DOHH2 (cell line): Measurements from ENCODE around the gene MUC20.

Experiments used
- H3F3A ChIP-seq: fragments of 200-600 bp; sonication (generic), shearing (Covaris generic); 2 replicates; pipeline ENCODE4 v1.6.0; 2016; ENCODE audit warnings: antibody characterized with exemption, mild to moderate bottlenecking; ENCODE audit not compliant: control insufficient read depth, insufficient read depth
- H3K27ac ChIP-seq: fragments of 200-600 bp; sonication (generic); 2 replicates; pipeline ENCODE4 v1.5.1; 2014; ENCODE audit warnings: low read depth, mild to moderate bottlenecking, low read length, moderate library complexity
- H3K27me3 ChIP-seq: fragments of 200-600 bp; sonication (generic); 2 replicates; pipeline ENCODE4 v1.6.1; 2014; ENCODE audit warnings: mild to moderate bottlenecking, low read length, mixed read lengths; ENCODE audit not compliant: control insufficient read depth
- H3K36me3 ChIP-seq: fragments of 200-600 bp; sonication (generic); 2 replicates; pipeline ENCODE4 v1.6.1; 2014; ENCODE audit warnings: mild to moderate bottlenecking, low read length, moderate library complexity, mixed read lengths; ENCODE audit not compliant: control insufficient read depth
- H3K4me1 ChIP-seq: fragments of 200-600 bp; sonication (generic); 2 replicates; pipeline ENCODE4 v1.6.1; 2014; ENCODE audit warnings: mild to moderate bottlenecking, low read length, mixed read lengths; ENCODE audit not compliant: control insufficient read depth
- H3K4me2 ChIP-seq: fragments of 200-600 bp; sonication (generic); 2 replicates; pipeline ENCODE4 v1.6.0; 2014; ENCODE audit warnings: mild to moderate bottlenecking, low read length, moderate library complexity
- H3K4me3 ChIP-seq: fragments of 200-600 bp; sonication (generic); 2 replicates; pipeline ENCODE4 v1.5.1; 2014; ENCODE audit warnings: mild to moderate bottlenecking, low read length, mixed read lengths
- H3K79me2 ChIP-seq: fragments of 200-600 bp; sonication (generic); 2 replicates; pipeline ENCODE4 v1.6.1; 2014; ENCODE audit warnings: mild to moderate bottlenecking, low read length, mixed read lengths; ENCODE audit not compliant: control insufficient read depth
- H3K9me2 ChIP-seq: fragments of 200-600 bp; sonication (generic); replicated peaks from 2 replicates; pipeline ENCODE4 v1.6.1; 2014; ENCODE audit warnings: mild to moderate bottlenecking, low read length, mixed read lengths; ENCODE audit not compliant: control insufficient read depth
- H3K9me3 ChIP-seq: fragments of 200-600 bp; sonication (generic); 2 replicates; pipeline ENCODE4 v1.6.1; 2014; ENCODE audit warnings: antibody characterized with exemption, low read length, mixed read lengths; ENCODE audit not compliant: control insufficient read depth, insufficient read depth
- H4K20me1 ChIP-seq: fragments of 200-600 bp; sonication (generic); 2 replicates; pipeline ENCODE4 v1.6.0; 2014; ENCODE audit warnings: low read depth, mild to moderate bottlenecking, antibody characterized with exemption, low read length, moderate library complexity; ENCODE audit not compliant: control insufficient read depth, insufficient read depth
- EZH2phosphoT487 ChIP-seq: fragments of 200-600 bp; sonication (generic); IDR thresholded peaks from 2 replicates; pipeline ENCODE4 v1.6.1; 2017; ENCODE audit warnings: borderline replicate concordance, mild to moderate bottlenecking, antibody characterized with exemption, low read length, moderate library complexity, mixed read lengths
- TF ChIP-seq, protein P1 (sequence below): fragments of 200-600 bp; sonication (generic); IDR thresholded peaks from one replicate; pipeline ENCODE4 v1.5.1; 2014; ENCODE audit warnings: antibody characterized with exemption, mild to moderate bottlenecking, low read depth, low read length; ENCODE audit not compliant: poor library complexity, severe bottlenecking

Gene MUC20

DNA sequence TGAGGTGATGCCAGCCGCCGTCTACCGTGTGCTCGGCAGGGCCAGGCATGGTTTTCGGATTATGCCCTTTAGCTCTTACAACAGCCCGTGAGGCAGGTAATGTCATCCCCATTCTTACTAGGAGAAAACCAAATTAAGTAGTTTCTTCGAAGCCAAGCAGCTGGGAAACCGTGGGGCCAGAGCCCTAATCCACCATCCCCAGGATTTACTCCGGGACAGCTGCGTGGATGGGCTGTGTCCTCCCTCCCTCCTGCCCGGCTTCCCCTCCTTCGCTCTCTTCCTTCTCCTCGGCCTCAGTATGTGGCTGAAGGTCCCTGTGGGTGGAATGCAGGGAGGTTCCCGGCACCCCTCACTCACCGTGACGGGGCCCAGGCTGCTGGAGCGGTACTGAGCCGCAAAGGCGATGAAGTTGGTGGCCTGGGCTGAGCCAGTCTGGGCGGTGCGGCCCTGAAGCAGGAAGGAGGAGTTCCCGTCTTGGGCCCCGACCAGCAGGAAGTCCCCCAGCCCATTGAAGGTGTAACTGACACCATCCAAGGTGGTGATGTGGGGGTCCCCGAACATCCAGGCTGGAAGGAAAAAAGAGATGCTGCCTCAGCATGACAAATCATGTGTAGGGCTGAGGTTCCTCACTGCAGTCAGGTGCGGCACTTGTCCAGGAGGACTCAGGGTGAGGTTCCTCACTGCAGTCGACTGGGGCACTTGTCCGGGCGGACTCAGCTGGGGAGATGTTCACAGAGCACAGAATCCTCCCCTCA lies 42.5 kb downstream of the MUC20 start:
- H3F3A ChIP-seq: no peaks in the 10 kb centered on the region
- no peaks in the 10 kb centered on the region for H4K20me1 ChIP-seq
- no peaks in the 10 kb centered on the region for H3K4me1 ChIP-seq
- no peak overlapping the region for H3K27ac ChIP-seq
- TF ChIP-seq EZH2phosphoT487: no peak
- TF ChIP-seq, protein P1, sequence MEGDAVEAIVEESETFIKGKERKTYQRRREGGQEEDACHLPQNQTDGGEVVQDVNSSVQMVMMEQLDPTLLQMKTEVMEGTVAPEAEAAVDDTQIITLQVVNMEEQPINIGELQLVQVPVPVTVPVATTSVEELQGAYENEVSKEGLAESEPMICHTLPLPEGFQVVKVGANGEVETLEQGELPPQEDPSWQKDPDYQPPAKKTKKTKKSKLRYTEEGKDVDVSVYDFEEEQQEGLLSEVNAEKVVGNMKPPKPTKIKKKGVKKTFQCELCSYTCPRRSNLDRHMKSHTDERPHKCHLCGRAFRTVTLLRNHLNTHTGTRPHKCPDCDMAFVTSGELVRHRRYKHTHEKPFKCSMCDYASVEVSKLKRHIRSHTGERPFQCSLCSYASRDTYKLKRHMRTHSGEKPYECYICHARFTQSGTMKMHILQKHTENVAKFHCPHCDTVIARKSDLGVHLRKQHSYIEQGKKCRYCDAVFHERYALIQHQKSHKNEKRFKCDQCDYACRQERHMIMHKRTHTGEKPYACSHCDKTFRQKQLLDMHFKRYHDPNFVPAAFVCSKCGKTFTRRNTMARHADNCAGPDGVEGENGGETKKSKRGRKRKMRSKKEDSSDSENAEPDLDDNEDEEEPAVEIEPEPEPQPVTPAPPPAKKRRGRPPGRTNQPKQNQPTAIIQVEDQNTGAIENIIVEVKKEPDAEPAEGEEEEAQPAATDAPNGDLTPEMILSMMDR: no peak
- H3K9me2 ChIP-seq: no peaks in the 10 kb centered on the region
- H3K4me2 ChIP-seq: no peak overlapping the region
- H3K79me2 ChIP-seq: no peaks in the 10 kb centered on the region
- H3K9me3 ChIP-seq: no peaks in the 10 kb centered on the region; the same call in 1 of the 2 replicates
- H3K36me3 ChIP-seq: no peaks in the 10 kb centered on the region
- no peak overlapping the region for H3K4me3 ChIP-seq
- H3K27me3 ChIP-seq: no peaks in the 10 kb centered on the region

DNA sequence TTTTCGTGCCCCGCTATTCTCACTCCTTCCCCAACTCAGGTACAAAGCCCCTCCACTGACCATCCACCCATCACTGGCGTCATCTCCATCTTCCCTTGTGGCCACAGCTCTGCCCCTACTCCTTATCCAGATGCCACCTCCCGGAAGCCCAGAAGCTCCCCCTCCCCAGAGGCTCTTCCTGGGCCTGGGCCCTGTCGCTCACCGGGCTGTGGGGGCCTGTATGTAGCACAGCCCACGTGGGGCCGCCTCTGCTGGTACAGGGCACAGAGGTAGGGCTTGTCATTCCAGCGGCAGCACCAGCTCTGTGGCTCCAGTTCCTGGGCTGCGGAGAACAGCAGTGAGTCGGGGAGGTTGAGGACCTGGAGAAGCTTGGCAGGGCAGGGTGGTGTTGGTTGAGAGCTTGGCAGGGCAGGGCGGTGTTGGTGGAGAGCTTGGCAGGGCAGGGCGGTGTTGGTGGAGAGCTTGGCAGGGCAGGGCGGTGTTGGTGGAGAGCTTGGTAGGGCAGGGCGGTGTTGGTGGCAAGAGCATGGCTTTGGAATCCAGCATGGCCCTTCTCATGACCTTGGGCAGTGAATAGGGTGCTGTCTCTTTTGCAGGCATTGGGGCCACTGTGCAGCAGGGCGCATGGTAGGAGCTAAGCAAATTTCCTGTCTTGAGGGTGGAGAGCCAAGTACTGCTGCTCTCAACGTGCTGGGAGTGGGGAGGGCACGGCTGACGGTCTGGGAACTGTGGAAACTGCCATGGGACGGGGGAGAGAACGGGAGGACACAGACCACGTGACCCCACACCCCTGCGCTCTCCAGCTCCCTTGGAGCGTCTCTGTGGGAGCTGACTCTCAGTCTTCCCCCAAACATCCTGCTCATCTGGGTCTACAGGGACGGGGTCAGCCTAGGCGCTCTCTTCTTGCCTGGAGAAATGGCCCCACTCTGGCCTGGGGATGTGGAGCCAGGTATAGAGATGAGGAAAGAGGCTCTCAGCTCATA lies 43.4 kb downstream of the MUC20 start:
- Histone ChIP-seq H3K27ac (no peak overlapping the region), H3K4me2 (no peak overlapping the region), H3F3A (no peaks in the 10 kb centered on the region), H3K4me3 (no peak overlapping the region), H3K9me2 (no peaks in the 10 kb centered on the region), H3K79me2 (no peaks in the 10 kb centered on the region), H3K27me3 (no peaks in the 10 kb centered on the region), H3K36me3 (no peaks in the 10 kb centered on the region), H4K20me1 (no peaks in the 10 kb centered on the region), H3K9me3 (no peaks in the 10 kb centered on the region; the same call in 1 of the 2 replicates), H3K4me1 (no peaks in the 10 kb centered on the region)
- TF ChIP-seq EZH2phosphoT487: no peak
- TF ChIP-seq, protein P1: no peak

GRCh38 chr3:195764961-195765706 lies 44.4 kb downstream of the MUC20 start:
- Histone ChIP-seq H3K27ac (no peak overlapping the region), H3K4me2 (no peak overlapping the region), H3K9me2 (no peaks in the 10 kb centered on the region), H3K4me1 (no peaks in the 10 kb centered on the region), H3K4me3 (no peak overlapping the region), H3K9me3 (no peaks in the 10 kb centered on the region; the same call in 1 of the 2 replicates), H3K27me3 (no peaks in the 10 kb centered on the region), H4K20me1 (no peaks in the 10 kb centered on the region), H3K36me3 (no peaks in the 10 kb centered on the region), H3F3A (no peaks in the 10 kb centered on the region), H3K79me2 (no peaks in the 10 kb centered on the region)
- TF ChIP-seq, protein P1: no peak
- TF ChIP-seq EZH2phosphoT487: no peak
